Fibroblast of lung (primary cell): ENCODE data around the gene TENM4. TPM values are rescaled to one million over a fixed set of nuclear protein-coding genes. Genes with fewer than 3 reads are reported as not detected.

Experiments used
- DNase-seq, 2 donors: peaks; one replicate each; pipeline versions ENCODE4 v3.0.0 to v3.0.0-alpha.2; 2010; ENCODE audit warnings: low read depth in 2 of 2
- H2AFZ ChIP-seq: 2 replicates; pipeline ENCODE4 v1.5.1; 2012; ENCODE audit warnings: low read length, control low read depth, inconsistent platforms
- H3K27ac ChIP-seq: 2 replicates; pipeline ENCODE4 v1.5.1; 2011; ENCODE audit warnings: low read length, control low read depth; ENCODE audit not compliant: insufficient read depth
- H3K27me3 ChIP-seq: 2 replicates; pipeline ENCODE4 v1.5.1; 2011; ENCODE audit warnings: mild to moderate bottlenecking, low read length; ENCODE audit not compliant: control insufficient read depth, insufficient read depth
- H3K36me3 ChIP-seq: 2 replicates; pipeline ENCODE4 v1.5.1; 2011; ENCODE audit warnings: low read length; ENCODE audit not compliant: control insufficient read depth, insufficient read depth
- H3K4me1 ChIP-seq: 2 replicates; pipeline ENCODE4 v1.5.1; 2011; ENCODE audit warnings: low read length; ENCODE audit not compliant: control insufficient read depth, insufficient read depth; ENCODE audit errors: extremely low read depth
- H3K4me2 ChIP-seq: 2 replicates; pipeline ENCODE4 v1.5.1; 2011; ENCODE audit warnings: low read length, control low read depth; ENCODE audit not compliant: insufficient read depth; ENCODE audit errors: extremely low read depth
- H3K4me3 ChIP-seq, 4 experiments: fragments of 200-600 bp in 1 of 4; sonication (generic) in 1 of 4; replicated peaks in 1 of 4; 2 replicates each; pipeline ENCODE4 v1.5.1; 2011 to 2016; ENCODE audit warnings: low read length in 4 of 4, low read depth in 3 of 4, mild to moderate bottlenecking in 3 of 4, control low read depth in 2 of 4, inconsistent platforms in 1 of 4, mixed read lengths in 1 of 4; ENCODE audit not compliant: insufficient read depth in 1 of 4; ENCODE audit errors: control extremely low read depth in 1 of 4
- H3K79me2 ChIP-seq: 2 replicates; pipeline ENCODE4 v1.5.1; 2012; ENCODE audit warnings: mild to moderate bottlenecking, low read length, inconsistent platforms; ENCODE audit not compliant: control insufficient read depth, insufficient read depth
- H3K9ac ChIP-seq: 2 replicates; pipeline ENCODE4 v1.5.1; 2011; ENCODE audit warnings: mild to moderate bottlenecking, low read length, control low read depth; ENCODE audit not compliant: insufficient read depth
- H3K9me3 ChIP-seq: 2 replicates; pipeline ENCODE4 v1.5.1; 2012; ENCODE audit warnings: low read depth, low read length; ENCODE audit not compliant: control insufficient read depth, insufficient read depth
- H4K20me1 ChIP-seq: 2 replicates; pipeline ENCODE4 v1.5.1; 2011; ENCODE audit warnings: low read length; ENCODE audit not compliant: control insufficient read depth, insufficient read depth; ENCODE audit errors: extremely low read depth
- CTCF ChIP-seq, 2 donors: IDR thresholded peaks in 1 of 2; conservative IDR thresholded peaks in 1 of 2; 1 replicate in 1 of 2; 2 replicates in 1 of 2; pipeline ENCODE4 v1.5.1; 2011 to 2012; ENCODE audit warnings: low read length in 2 of 2, control low read depth in 1 of 2, inconsistent platforms in 1 of 2, low read depth in 1 of 2, mild to moderate bottlenecking in 1 of 2
- EZH2 ChIP-seq: IDR thresholded peaks from 2 replicates; pipeline ENCODE4 v1.5.1; 2012; ENCODE audit warnings: low read length, control low read depth, mild to moderate bottlenecking; ENCODE audit errors: missing control alignments
- polyA plus RNA-seq, 2 donors: library from polyadenylated mRNA; depleted of rRNA in 1 of 2; stranded (reverse) in 1 of 2; unstranded in 1 of 2; fragments of >200 nt; gene quantifications; 2 replicates each; pipeline ENCODE4 v1.2.1, GENCODE V29; 2011 to 2012; ENCODE audit warnings: missing spikeins in 1 of 2
- total RNA-seq: library from RNA; depleted of rRNA; stranded (reverse); fragments of >200 nt; gene quantifications from 2 replicates; pipeline ENCODE4 v1.2.1, GENCODE V29; 2014

TENM4 gene
- total and polyA plus RNA-seq, 2 donors (not counting 1 experiment from before 2014, with no cell fraction given), result 4.6 to 48.4 TPM

DNA sequence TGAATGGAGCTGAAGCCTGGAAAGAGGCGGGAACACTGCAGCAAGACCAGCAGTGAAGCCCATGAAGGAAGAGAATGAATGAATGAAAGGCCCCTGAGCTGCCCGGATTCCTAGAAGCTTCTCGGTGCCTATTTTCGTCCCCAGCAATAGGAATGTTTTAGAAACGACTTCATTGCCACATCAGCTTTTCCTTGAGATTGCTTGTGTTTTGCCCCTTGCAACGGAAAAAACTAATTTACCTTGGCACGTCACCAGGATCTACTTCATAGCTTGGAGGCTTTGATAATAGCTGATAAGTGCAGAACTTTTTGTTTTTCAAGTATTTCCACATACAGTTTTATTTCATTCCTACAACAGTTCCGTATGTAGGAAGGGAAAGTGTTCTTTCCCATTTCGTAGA, 617.2 kb downstream of the TENM4 start:
- Histone ChIP-seq H3K36me3 (no peaks in the 10 kb centered on the region), H3K27ac (no peak overlapping the region), H3K9me3 (no peaks in the 10 kb centered on the region), H3K79me2 (no peaks in the 10 kb centered on the region), H3K4me1 (no peaks in the 10 kb centered on the region), H3K4me2 (no peak overlapping the region), H4K20me1 (no peaks in the 10 kb centered on the region), H3K4me3 (no peak overlapping the region), H3K9ac (no peak overlapping the region), H2AFZ (no peak overlapping the region), H3K27me3 (no peaks in the 10 kb centered on the region)
- TF ChIP-seq CTCF (conservative IDR thresholded peaks at IDR 0.05 in 1 of 2, IDR thresholded peaks at IDR 0.05 in 1 of 2; ENCODE audit: low read depth in 1 of 2, low read length in 2 of 2) (no peak), EZH2 (no peak)
- no peak for DNase-seq

DNA sequence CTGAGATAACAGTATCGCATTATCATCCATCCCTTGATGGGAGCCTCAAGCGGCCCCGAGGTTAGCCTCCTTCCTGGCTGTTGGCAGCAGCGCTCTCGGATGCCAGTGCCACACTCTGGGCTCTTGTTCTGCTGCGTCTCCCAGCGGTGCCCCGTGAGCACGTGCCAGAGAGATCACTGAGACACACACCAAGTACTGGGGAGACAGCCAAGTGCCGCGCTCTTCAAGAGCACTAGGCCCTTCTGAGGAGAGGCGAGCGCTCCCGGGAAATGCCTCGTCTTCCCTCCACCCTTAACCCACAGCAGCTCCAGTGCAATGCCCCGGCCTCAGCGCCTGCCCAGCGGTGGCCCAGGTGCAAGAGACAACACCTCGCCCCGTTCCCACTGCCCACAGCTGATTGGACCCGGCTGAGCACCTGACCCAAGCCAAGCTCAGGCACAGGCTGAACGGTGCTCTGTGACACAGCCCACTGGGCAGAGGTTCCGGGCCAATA, 617.9 kb downstream of the TENM4 start:
- no peak for TF ChIP-seq CTCF (conservative IDR thresholded peaks at IDR 0.05 in 1 of 2, IDR thresholded peaks at IDR 0.05 in 1 of 2; ENCODE audit: low read depth in 1 of 2, low read length in 2 of 2)
- no peak for TF ChIP-seq EZH2

GRCh38 chr11:78821371-78822306, 619.2 kb downstream of the TENM4 start:
- Histone ChIP-seq H3K36me3 (no peaks in the 10 kb centered on the region), H3K27me3 (no peaks in the 10 kb centered on the region), H3K4me2 (no peak overlapping the region), H4K20me1 (no peaks in the 10 kb centered on the region), H3K9me3 (no peaks in the 10 kb centered on the region), H3K4me3 (no peak overlapping the region), H3K9ac (no peak overlapping the region), H3K79me2 (no peaks in the 10 kb centered on the region), H3K27ac (no peak overlapping the region), H2AFZ (no peak overlapping the region), H3K4me1 (no peaks in the 10 kb centered on the region)
- no peak for TF ChIP-seq CTCF (conservative IDR thresholded peaks at IDR 0.05 in 1 of 2, IDR thresholded peaks at IDR 0.05 in 1 of 2; ENCODE audit: low read depth in 1 of 2, low read length in 2 of 2)
- TF ChIP-seq EZH2, result no peak
- DNase-seq, result peak; percentile 51 to 87

More for the DNA sequence above, 617.9 kb downstream of the TENM4 start:
- Histone ChIP-seq H3K79me2 (no peaks in the 10 kb centered on the region), H3K4me3 (no peak overlapping the region), H3K27ac (no peak overlapping the region), H3K27me3 (no peaks in the 10 kb centered on the region), H3K9ac (no peak overlapping the region), H3K9me3 (no peaks in the 10 kb centered on the region), H2AFZ (no peak overlapping the region), H3K4me2 (no peak overlapping the region), H4K20me1 (no peaks in the 10 kb centered on the region), H3K4me1 (no peaks in the 10 kb centered on the region), H3K36me3 (no peaks in the 10 kb centered on the region)
- DNase-seq, result no peak
